PC-9 (cell line): ENCODE measurements around the gene KCND1.

ENCODE experiments used
- EZH2 ChIP-seq: fragments of 200-600 bp; sonication (generic); IDR thresholded peaks from 2 replicates; pipeline ENCODE4 v1.8.0; 2017; ENCODE audit warnings: antibody characterized with exemption, low read depth
- TF ChIP-seq, protein P1 (sequence below): fragments of 200-600 bp; sonication (generic); conservative IDR thresholded peaks from 2 replicates; pipeline ENCODE4 v1.6.1; 2017; ENCODE audit warnings: mixed run types, antibody characterized with exemption, mild to moderate bottlenecking, moderate library complexity

DNA sequence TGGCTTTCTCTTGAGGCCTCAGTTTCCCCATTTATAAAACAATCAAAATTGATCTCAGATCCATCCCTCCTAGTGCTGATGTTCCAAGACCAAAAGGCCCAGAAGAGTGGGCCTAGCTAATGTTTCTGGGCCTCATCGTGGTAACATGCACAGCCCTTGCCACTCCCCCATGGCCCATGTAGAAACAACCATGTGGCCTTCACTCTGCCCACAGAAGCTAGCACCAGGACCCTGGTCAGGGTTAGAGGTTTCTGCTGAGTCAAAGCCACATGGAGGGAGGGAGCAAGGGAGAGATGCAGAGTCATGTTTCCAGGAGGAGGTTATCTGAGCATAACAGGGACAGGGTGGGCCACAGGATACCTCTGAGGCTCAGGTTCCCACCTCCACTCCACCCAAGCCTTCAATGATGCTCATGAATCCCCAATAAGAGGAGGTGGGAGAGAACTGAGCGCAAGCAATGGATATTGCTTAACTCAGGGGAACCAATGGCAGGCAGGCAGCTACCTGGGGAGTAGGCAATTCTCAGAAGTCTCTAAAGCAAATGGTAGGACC is 31.2 kb downstream of the KCND1 start:
- TF ChIP-seq, protein P1, sequence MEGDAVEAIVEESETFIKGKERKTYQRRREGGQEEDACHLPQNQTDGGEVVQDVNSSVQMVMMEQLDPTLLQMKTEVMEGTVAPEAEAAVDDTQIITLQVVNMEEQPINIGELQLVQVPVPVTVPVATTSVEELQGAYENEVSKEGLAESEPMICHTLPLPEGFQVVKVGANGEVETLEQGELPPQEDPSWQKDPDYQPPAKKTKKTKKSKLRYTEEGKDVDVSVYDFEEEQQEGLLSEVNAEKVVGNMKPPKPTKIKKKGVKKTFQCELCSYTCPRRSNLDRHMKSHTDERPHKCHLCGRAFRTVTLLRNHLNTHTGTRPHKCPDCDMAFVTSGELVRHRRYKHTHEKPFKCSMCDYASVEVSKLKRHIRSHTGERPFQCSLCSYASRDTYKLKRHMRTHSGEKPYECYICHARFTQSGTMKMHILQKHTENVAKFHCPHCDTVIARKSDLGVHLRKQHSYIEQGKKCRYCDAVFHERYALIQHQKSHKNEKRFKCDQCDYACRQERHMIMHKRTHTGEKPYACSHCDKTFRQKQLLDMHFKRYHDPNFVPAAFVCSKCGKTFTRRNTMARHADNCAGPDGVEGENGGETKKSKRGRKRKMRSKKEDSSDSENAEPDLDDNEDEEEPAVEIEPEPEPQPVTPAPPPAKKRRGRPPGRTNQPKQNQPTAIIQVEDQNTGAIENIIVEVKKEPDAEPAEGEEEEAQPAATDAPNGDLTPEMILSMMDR, result no peak
- no peak for TF ChIP-seq EZH2
